HG03520 (cell line): ENCODE data around the gene C1GALT1.
"Not testable (repeated sequence)": the region's sequence is repeated elsewhere in the genome, so short reads cannot be mapped to it uniquely, and the experiment has no call there.

Experiments used
- ATAC-seq: cut with Tn5 transposase; IDR thresholded peaks from one replicate; pipeline ENCODE4 v1.9.1; 2021; ENCODE audit warnings: mild to moderate bottlenecking, moderate library complexity; ENCODE audit not compliant: unreplicated experiment

Gene C1GALT1

GRCh38 chr7:7199592-7199991 lies 17.2 kb downstream of the C1GALT1 start:
- ATAC-seq, result not testable (repeated sequence)

- not testable (repeated sequence) for ATAC-seq
These were observed 17.9 kb downstream of the C1GALT1 start for GRCh38 chr7:7200255-7200654.

- ATAC-seq, result peak; percentile 89
These were observed 19.4 kb downstream of the C1GALT1 start for GRCh38 chr7:7201578-7202374.

GRCh38 chr7:7202375-7202720 lies 20.0 kb downstream of the C1GALT1 start:
- no peak for ATAC-seq

- no peak for ATAC-seq
These were observed 21.6 kb downstream of the C1GALT1 start for GRCh38 chr7:7203813-7204575.

- ATAC-seq, result no peak
These were observed 25.5 kb downstream of the C1GALT1 start for GRCh38 chr7:7207876-7208275.

- no peak for ATAC-seq
These were observed 26.2 kb downstream of the C1GALT1 start for GRCh38 chr7:7208520-7208919.

GRCh38 chr7:7209412-7210050 lies 27.2 kb downstream of the C1GALT1 start:
- no peak for ATAC-seq

- ATAC-seq, result no peak
These were observed 28.3 kb downstream of the C1GALT1 start for GRCh38 chr7:7210475-7211237.

GRCh38 chr7:7212612-7213011 lies 30.3 kb downstream of the C1GALT1 start:
- ATAC-seq, result no peak

- no peak for ATAC-seq
These were observed 32.3 kb downstream of the C1GALT1 start for GRCh38 chr7:7214398-7215347.

GRCh38 chr7:7216279-7216678 lies 33.9 kb downstream of the C1GALT1 start:
- no peak for ATAC-seq

GRCh38 chr7:7219216-7219615 lies 36.9 kb downstream of the C1GALT1 start:
- ATAC-seq, result no peak

- no peak for ATAC-seq
These were observed 38.5 kb downstream of the C1GALT1 start for GRCh38 chr7:7220821-7221220.

- no peak for ATAC-seq
These were observed 39.3 kb downstream of the C1GALT1 start for GRCh38 chr7:7221599-7222038.

- no peak for ATAC-seq
These were observed 40.9 kb downstream of the C1GALT1 start for GRCh38 chr7:7223250-7223649.

GRCh38 chr7:7226407-7226806 lies 44.1 kb downstream of the C1GALT1 start:
- no peak for ATAC-seq

GRCh38 chr7:7228472-7228871 lies 46.1 kb downstream of the C1GALT1 start:
- no peak for ATAC-seq

- ATAC-seq, result no peak
These were observed 46.6 kb downstream of the C1GALT1 start for GRCh38 chr7:7228967-7229366.

- no peak for ATAC-seq
These were observed 48.7 kb downstream of the C1GALT1 start for GRCh38 chr7:7231000-7231399.
